Activated T-cell treated with anti-CD3 and anti-CD28 coated beads, Interleukin-2, amount 50 U/mL, for 1 hour (primary cell): ENCODE data around the gene LRRN2.
"Not testable (repeated sequence)": the region's sequence is repeated elsewhere in the genome, so short reads cannot be mapped to it uniquely, and the experiment has no call there.

Experiments used
- DNase-seq: peaks from one replicate; pipeline ENCODE4 v3.0.0-alpha.2; 2020

Gene LRRN2

GRCh38 chr1:204571128-204571527 is 114.4 kb downstream of the LRRN2 start:
- DNase-seq, result no peak

- DNase-seq, result not testable (repeated sequence)
These were observed 115.5 kb downstream of the LRRN2 start for GRCh38 chr1:204570021-204570420.

- DNase-seq, result no peak
These were observed 116.1 kb downstream of the LRRN2 start for GRCh38 chr1:204569478-204569877.

- DNase-seq, result no peak
These were observed 116.8 kb downstream of the LRRN2 start for GRCh38 chr1:204568576-204569315.
